Measurements from ENCODE around the gene NWD2.
"Not testable (repeated sequence)": the region's sequence is repeated elsewhere in the genome, so short reads cannot be mapped to it uniquely, and the experiment has no call there.

NWD2 gene

DNA sequence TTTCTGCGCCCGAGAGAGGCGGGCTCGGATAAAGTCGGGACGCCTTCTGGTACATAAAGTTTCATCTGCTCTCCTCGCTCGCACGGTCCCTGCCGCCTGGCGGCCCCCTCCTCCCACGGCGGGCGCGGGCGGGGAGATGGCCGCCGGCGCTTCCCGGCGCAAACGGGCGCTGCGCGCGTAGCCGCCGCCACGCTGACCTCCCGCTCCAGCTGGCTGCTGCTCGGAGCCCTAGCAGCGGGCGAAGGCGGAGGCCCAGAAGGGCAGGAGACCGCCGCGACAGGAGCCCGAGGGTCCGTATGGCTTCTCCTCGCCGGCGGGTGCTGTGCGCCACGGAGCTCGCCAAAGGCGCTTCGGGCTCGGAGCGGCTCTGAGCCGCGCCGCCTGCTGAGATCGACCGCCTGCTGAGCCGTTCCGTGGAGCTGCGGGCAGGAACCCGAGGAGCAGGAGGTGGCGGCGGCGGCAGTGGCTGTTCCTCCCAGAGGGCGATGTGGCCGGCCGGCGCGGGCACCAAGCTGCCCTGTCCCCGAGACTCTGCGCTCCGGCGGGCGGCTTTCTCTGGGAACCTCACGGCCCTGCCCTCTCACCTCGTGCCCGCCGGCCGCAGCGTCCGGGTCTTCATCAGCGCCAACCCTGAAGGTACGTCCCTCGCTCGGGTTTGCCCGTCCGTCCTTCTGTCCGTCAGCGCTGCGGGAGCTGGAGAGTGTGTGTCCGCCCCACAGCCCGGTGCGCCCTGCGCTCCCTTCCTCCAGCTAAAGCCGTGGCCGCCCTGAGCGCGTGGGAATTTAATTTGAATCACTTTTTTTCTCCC is at the start of gene NWD2:
NWD2 (plus strand) TSS at position 161 of the 808 bp plus-strand sequence; CDS start at position 486, 325 bp downstream.
- DNase-seq = no peak

- no peak for DNase-seq
These were observed 46.6 kb upstream of the NWD2 start for GRCh38 chr4:37197899-37198298.

- not testable (repeated sequence) for DNase-seq
These were observed 39.8 kb upstream of the NWD2 start for GRCh38 chr4:37204740-37205139.

GRCh38 chr4:37216209-37216608 is 28.3 kb upstream of the NWD2 start:
- no peak for DNase-seq

DNA sequence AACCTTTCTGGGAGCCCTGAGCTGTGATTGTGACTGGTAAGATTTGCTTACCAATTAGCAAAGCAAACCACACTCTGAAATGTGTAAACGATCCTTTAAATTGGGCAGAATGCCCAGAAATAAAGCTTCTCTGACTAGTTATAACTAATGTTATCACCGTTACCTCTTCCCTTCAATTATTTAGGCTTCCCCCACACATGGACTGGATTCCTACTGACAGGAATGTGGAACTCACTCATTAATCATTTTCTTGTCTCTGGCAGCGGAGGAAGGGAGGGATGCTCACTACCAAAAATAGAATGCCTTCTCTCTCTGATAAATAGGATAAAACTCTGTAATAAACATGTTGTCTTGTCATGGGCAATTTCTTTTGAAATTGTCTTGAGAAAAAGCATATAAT is 25.3 kb upstream of the NWD2 start:
- no peak for DNase-seq

DNA sequence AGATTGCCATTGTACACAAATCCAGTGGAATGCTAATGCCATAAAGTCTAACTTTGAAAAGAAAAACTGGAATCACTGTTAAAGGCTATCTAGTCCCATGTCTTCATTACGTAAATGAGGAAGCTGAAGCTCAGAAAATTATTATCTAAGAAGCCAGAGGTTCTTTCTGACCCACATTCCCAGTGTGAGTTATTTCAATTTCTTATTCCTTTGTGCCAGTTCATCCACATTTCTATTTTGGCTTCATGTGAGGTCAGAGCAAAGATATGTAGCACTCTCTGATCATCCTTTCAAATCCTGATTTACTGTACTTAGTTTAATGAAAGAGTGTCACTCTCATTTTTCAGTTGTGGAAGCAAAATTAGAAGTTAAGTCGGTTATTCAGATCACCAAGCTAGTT is 24.6 kb upstream of the NWD2 start:
- no peak for DNase-seq

DNA sequence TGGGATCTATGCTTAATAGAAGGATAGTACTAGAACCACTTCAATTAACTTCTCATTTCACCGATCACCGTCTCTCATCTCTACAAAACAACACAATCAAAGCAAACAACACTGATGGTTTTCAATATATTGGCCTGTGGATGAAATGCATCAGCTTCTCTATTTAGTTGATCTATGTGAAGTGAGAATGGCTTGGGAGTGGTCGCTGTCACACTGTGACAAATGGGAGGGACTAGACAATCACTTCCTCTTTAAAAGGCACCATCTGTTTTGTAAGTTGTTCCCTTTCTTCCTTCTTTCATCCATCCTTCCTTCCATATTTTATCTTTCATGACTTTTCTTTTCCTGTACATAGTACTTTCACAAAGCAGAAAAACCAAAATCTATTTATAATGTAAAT is 23.9 kb upstream of the NWD2 start:
- DNase-seq = no peak

- no peak for DNase-seq
These were observed 20.8 kb upstream of the NWD2 start for GRCh38 chr4:37223732-37224131.

DNA sequence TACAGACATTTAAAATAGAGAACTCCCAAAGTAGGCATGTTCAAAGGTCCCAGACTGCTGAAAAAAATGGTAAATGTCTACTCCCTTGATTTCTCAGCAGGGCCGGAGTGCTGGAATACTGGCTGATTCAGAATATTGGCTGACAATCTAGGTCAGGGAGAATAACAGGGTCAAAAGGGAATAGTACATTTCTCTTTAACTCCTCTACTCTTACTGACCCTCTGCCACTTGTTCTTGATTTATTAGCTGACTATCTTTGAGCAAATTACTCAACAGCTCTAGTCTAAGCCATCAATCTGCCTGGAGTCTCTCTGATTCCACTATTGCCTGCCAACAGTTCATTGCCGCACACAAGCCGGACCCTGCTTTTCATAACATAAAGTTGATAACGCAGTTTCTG is 19.7 kb upstream of the NWD2 start:
- DNase-seq = no peak

GRCh38 chr4:37225778-37226177 is 18.8 kb upstream of the NWD2 start:
- peak; percentile 88 for DNase-seq

- no peak for DNase-seq
These were observed 12.2 kb upstream of the NWD2 start for GRCh38 chr4:37232315-37232714.

DNA sequence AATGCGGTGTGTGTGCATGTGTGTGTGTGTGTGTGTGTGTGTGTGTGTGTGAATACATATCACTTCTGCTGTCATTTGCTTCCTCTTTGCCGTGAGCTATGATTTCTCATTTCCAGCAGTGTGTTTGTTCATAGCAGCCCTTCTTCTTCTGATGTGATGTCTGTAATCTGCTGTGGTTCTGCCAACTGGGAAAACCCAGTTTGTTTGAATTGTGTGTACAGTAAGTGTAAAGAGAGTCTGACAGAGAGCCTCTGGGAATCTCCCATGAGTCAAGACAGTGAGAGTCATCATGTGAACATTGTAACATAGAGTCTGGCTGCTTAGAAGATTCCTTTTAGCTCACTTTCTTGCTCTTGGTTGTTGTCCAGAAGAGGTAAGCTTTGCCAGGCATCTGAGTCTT is 8.4 kb upstream of the NWD2 start:
- no peak for DNase-seq

DNA sequence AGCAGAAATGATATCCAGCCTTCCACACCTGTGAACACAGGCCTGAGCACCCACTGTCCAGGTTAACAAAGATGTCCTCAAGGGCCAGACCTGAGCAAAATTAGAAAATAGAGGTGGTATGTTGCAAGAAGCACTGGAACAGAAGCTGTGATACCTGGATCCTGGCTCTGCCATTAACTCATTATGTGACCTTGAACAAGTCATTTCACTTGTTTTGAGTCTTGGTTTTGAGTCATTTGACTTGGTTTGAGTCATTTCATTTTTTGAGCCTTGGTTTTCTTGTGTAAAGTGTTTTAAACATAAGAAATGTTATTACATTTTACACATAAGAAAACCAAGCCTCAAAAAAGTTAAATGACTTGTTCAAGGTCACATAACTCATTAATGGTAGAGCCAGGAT is 2.9 kb upstream of the NWD2 start:
- no peak for DNase-seq

DNA sequence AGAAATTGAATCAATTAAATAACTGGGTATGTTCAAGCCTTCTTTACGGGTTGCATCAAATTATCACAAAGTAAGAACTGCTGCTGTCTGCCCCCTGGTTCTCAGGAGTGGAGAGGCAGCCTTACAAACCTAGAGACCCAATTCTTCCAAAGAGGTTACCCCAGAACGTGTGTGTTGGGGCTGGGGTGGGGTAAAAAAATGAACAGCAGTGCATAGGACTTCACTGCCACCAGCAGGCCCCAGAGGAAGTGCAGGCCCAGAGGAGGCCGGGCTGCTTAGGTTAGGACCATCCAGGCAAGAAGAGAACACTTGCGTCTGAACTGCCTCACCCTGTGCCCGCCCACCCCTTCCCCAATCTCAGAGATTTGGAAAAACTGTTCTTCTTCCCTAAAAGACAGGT is 1.5 kb upstream of the NWD2 start:
- no peak for DNase-seq

DNA sequence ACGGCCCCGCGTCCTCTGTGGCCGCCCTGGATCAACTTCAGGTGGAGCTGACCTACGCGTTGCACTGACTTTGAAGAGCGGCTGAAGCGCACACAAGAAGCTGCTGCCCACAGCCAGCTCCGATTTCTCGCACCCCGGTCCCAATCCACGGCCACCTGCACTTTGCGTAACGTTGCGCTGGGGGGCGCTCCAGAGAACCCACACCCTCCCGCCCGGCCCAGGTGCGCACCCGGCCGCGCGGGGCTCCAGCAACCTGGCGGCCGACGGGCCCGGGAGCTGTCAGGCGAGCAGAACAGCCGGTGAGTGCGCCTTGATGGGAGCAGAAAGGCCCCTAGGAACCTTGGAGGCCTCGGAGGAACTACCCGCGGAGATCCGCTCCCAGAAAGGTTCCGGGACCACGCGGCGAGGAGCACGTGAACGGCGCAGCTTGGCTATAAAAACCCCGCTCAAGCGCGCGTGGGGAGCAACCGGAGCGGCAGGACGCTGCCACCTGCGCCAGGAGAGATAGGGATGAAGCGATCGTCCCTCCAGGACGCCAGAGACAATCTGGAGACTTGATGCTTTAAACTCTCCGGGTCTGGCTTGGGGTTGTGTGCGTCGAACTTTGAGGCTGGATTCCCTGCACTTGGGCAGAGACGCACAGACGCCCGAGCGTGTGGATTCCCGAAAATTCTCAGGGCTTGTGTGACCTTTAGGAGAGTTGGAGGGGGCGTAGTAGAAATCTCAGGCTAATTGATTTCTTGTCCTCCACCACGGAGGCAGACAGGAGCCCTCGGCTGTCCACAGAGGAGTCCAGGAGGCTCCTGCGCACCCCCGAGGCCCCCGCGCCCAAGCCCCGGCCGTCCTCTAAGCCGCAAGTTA is 591 bp upstream of the NWD2 start:
- no peak for DNase-seq

- no peak for DNase-seq
These were observed 930 bp downstream of the NWD2 start for GRCh38 chr4:37245391-37245954.

GRCh38 chr4:37246891-37247290 is 2.3 kb downstream of the NWD2 start:
- DNase-seq = peak; percentile 80

DNA sequence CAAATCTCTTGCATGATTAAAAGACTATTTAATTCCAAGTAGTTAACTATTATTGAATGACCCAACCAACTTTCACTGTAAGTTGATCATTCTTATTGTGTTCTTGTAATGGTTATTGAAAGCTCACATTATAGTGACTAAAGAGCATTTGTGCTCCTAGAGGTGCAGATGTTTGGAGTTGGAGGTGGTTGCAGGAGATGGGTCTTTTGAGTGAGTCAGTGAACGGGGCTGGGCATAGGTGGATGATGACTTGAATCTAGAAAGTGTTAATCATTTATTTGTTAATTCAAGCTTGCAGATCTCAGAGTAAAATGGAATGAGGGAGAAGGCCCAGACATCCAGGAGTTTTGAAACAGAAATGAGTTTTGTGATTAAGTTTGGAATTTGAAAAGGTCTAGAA is 13.7 kb downstream of the NWD2 start:
- DNase-seq = no peak

- no peak for DNase-seq
These were observed 23.8 kb downstream of the NWD2 start for GRCh38 chr4:37268319-37268718.

GRCh38 chr4:37279121-37279520 is 34.6 kb downstream of the NWD2 start:
- DNase-seq = no peak

DNA sequence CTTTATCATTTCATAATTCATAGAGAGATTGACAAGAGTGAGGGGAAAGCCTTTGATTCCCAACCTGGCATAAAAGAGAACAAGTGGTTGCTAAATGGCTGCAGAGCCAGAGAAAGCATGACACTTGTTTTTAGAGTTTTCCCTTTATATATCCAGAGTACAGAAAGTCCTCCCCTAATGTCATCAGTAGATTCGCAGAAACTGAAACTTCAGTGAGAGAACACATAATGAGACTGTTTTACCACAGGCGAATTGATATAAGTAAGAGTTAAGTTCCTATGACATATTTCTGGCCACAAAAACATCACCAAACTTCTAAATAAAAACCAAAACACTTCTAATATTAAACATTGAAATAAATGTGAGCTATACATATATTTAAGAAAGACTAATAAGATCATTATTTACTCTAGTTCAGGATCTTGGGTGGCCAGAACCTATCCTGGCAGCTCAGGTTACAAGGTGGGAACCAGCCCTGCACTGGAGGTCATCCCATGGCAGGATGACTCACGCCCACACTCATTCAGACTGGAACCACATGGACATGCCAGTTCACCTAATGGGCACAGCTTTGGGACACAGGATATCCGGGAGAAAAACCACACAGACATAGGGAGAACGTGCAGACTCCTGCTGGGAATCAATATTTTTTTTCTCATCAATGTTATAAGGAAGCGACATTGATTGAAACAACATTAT is 35.5 kb downstream of the NWD2 start:
- no peak for DNase-seq

GRCh38 chr4:37299468-37299867 is 54.9 kb downstream of the NWD2 start:
- no peak for DNase-seq

GRCh38 chr4:37304612-37305011 is 60.1 kb downstream of the NWD2 start:
- no peak for DNase-seq

Measured in NCI-H524 treated with DMSO at 0.1 percent for 48 hours (cell line).